Posterior cingulate gyrus (tissue), 11 donors: ENCODE measurements around the gene ELK1.
"Not testable (repeated sequence)": the region's sequence is repeated elsewhere in the genome, so short reads cannot be mapped to it uniquely, and the experiment has no call there.

Source experiments
- DNase-seq, 10 donors: peaks; one replicate each; pipeline versions ENCODE4 v3.0.0 to v3.0.0-alpha.2; 2020 to 2021; ENCODE audit warnings: mixed read lengths in 3 of 10
- intact Hi-C: fragments of 100-400 bp; cut with DNase I; formaldehyde crosslinking; loops from one replicate; pipeline ENCODE4 v1.15.1; 2023

The ELK1 gene

DNA sequence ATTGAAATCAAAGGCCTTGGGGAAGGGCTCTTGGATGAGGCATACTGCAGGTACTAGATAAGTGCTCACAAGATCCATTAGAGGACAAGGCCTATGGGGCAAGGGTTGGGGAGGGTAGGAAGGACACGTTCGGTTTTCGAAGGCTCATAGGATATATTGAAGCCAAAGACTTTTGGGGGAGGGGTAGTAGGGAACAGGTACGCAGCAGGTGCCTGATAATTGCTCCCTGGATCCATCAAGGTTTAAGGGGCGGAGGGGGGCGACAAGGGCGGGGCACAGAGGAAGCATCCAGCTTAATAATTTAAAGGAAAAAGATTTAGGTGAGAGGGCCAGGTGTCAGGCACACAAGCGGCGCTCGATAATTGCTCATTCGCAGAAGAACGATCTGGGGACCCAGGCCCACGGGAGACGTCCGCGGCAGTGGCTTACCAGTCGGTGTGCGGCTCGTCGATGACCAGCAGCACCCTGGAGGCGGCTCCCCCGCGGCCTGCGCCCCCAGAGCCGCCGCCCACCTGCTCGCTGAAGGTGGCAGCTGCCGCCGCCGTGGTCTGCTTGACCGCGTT lies 31.4 kb downstream of the ELK1 start:
- intact Hi-C loops: no loop called here
- DNase-seq: no peak

DNA sequence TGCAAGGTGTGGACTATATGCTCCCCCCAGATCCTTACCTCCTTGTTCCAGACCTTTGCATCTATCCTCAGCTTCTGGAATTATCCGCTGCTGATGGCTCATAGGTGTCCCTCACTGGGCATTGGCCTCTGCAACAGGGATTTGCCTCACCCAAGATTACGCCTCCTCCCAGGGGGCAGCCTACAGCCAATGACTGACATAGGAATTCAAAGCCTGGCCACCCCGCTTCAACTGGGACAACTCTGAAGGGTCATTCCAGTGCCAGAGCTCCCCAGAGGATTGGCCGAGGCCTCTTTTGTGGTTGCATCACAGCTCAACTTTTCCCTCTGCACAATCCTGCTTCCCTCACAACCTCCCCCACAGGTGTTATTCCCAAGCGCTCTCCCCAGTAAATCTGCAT lies 35.7 kb downstream of the ELK1 start:
- DNase-seq: no peak
- intact Hi-C loops: no loop called here

DNA sequence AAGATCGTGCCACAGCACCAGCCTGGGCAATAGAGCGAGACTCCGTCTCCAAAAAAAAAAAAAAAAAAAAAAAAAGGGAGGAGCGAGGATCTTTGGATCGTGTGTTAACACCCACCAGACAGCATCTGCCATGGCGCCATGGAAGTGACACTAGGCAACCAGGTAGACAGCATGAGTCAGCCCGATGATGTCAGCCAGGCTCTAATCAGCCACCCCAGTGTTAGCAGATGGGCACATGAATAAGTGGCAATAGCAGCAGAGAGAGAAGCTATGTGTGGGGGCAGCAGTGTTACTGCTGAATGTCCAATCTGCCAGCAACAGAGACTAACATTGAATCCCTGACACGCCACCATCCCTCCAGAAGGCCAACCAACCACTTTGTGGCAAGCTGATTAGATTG lies 37.3 kb downstream of the ELK1 start:
- DNase-seq: peak in 6 of 10 donors; percentile 29 to 88 (median 52)
- intact Hi-C loops: no loop called here

DNA sequence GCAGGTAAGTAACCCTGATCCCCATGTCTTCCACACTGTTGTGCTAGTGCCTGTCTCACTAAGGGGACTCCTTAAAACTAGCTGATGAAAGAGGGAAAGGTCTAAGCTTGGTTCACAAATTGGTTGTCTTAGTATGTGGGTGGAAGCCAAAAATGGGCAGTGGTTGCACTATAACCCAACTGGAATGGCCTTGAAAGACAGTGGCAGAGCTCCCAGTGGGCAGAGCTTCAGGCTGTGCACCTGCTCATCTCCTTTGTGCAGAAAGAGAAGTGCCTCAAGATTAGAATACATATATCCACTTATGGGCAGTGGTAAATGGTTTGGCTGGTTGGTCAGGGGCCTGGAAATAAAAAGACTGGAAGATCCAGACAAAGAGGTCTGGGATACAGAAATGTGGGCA lies 37.9 kb downstream of the ELK1 start:
- intact Hi-C loops: no loop called here
- DNase-seq: no peak

DNA sequence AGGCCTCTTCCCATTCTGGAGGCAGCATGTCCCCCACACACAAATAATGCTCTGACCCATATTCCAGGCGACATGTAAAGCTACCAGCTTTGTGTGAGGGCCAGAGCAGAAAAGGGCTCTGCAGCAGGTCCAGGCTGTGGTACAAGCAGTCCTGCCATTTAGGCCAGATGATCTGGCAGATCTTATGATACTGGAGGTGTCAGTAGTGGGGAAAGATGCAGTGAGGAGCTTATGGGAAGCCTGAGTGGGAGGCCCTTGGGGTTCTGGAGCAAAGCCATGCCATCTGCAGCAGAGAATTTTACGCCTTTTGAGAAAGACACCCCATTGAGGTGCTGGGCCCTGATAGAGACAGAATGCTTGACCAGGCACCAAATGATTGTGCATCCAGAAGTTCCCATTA lies 38.4 kb downstream of the ELK1 start:
- intact Hi-C loops: no loop called here
- DNase-seq: no peak

DNA sequence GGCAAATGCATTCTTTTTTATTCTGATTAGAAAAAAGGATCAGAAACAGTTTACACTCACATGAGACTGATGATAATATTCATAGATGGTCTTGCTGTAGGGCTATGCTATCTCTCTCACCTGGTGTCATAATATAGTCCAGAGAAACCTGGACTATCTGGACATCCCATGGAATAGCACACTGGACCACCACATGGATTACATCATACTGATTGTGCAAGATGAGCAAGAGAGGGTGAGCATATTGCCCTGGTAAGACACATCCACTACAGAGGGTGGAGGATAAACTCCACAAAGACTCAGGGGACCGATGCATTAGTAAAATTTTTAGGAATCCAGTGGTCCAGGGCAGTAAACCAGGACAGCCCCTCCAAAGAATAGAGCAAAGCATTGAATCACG lies 38.9 kb downstream of the ELK1 start:
- intact Hi-C loops: no loop called here
- DNase-seq: no peak

DNA sequence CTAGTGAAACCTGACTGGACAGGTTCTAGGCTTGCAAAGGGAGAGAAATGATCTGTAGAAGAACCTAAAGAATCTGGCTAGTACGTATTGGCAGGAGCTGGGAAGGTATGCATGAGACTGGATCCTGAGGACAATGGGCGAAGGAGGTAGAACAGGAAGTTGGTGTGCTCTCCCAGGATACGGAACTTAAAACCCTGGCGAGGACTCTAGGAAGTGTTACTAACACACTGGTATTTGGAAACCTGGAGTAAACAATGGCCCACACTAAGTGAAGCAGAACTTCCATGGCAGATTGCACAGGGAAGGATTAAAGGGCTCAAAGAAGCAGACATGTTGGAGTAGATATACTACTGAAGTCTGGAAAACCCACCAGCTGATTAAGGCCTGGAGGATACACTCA lies 39.9 kb downstream of the ELK1 start:
- intact Hi-C loops: no loop called here
- no peak for DNase-seq

DNA sequence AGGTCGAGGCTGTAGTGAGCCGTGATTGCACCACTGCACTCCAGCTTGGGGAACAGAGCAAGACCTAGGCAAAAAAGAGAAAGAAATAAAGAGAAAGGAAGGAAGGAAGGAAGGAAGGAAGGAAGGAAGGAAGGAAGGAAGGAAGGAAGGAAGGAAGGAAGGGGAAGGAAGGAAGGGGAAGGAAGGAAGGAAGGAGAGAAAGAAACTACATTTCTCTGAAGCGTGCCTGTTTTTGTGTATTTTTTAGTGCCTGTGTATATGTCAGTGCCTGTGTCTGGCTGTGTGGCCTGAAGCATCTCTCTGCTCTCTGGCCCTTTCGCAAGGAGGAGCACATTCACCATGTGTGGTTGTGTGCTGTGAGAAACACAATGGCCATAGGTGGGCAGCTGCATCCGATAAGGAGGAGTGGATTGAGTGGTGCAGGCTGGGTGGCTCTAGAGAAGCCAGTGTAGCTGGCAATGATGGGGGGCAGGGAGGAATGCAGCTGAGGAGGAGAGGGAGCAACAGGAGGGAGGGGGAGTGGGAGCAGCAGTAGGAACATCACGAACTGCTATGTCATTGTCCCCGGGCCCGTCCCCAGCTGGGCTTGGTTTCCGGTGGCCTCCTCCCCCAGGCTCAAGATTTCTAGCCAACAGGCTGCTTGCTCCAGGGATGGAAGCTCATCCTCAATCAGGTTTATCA lies 42.1 kb downstream of the ELK1 start:
- intact Hi-C loops: no loop called here
- peak in 6 of 10 donors; percentile 32 to 91 (median 54) for DNase-seq

DNA sequence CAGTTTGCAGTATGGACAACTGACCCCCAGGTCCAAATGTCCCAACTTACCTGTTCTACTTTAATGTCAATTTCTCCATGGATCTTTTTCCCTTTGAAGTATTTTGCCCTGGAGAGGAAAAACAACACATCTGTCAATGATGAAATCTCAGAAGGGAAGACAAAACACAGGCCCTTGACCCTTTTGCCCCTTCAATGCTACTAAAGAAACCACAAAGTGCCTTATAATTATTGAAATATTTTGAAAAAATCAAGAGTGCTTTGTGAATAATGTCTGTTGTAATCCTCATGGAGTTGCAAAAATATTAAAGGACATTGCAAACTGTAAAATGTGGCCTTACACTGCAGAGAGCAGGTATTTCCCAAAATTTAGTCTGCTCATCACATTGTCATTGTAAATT lies 43.3 kb downstream of the ELK1 start:
- intact Hi-C loops: no loop called here
- no peak for DNase-seq

DNA sequence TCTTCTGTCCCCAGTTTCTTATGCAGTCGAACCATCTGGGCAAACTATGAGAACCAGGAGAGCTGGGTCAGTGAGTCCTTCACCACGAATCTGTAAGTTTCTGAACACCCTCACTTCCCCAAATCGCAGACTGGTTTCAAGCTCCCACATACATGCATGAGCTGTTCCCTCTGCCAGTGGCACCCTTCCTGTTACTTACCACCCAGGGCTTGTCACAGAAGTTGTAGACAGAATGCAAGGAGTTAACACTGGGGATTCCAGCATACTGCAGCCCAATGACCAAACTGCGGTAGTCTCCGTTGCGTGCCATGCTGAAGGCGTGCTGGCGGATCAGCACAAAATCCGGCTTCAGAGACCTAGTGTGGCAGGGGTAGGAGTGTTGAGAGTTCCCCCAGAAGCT lies 45.3 kb downstream of the ELK1 start:
- intact Hi-C loops: no loop called here
- DNase-seq: no peak

DNA sequence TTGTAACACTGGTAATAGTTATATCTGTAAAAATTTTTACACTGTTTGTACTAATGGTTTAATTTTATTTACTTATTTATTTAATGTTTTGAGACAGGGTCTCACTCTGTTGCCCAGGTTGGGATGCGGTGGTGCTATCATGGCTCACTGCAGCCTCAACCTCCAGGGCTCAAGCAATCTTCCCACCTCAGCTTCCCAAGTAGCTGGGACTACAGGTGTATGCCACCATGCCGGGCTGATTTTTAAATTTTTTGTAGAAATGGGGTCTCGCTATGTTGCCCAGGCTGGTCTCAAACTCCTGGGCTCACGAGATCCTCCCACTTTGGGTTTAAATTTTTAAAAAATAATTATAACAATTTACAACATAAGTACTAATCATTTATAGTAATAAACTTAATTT lies 47.2 kb downstream of the ELK1 start:
- DNase-seq: peak in 1 of 10 donors; percentile 21
- intact Hi-C loops: not testable (repeated sequence)

DNA sequence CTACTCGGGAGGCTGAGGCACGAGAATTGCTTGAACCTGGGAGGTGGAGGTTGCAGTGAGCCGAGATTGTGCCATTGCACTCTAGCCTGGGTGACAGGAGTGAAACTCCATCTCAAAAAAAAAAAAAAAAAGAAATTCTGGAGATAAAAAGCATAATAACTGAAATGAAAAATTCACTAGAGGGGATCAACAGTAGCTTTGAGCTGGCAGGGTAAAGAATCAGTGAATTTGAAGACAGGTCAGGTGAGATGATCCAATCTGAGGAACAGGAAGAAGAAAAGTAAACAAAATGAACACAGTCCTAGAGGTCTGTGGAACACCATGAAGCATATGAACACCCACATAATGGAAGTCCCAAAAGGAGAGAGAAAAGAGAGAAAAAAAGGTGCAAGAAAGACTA lies 53.1 kb downstream of the ELK1 start:
- intact Hi-C loops: no loop called here
- no peak for DNase-seq

DNA sequence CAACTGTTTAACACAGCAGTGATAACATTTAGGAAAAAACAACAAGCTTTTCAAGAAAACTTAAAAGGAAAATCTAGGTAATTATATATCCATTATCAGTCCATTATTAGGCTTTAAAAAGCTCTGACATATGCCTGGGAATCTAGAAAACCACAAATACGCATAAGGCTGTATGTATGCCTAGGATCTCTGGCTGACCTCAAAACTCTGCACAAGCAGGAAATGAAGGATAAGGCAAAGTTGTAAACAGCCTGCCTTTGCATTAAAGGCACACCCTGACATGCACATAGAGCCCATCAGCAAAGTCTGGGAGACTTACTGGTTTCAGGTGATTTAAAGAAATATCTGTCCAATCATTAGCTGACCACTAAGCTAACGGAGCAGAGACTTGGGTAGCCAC lies 54.1 kb downstream of the ELK1 start:
- intact Hi-C loops: no loop called here
- DNase-seq: no peak

DNA sequence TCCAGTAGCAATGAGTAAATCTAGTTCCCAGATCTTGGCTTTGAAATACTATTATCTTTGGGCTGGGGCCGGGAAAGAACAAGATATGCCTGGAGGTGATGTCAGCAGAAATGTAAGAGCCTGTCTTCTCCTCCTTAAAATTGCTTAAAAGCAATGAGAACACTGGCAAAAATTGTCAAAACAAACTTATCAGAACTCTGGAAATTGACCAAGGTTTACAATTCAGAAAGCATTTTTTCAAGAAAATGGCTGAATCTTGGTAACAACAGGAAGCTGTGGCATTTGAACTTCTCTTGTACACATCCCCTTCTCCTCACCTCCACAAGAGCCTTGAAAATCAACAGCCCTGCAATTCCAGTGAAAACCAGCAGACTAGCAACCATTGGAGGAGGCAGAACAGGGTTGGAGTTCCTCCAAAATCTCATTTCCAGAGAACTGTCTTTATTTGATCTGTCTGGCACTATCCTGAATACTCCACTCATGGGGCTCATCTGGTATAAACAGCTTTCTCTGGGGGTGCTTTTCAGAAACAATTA lies 54.6 kb downstream of the ELK1 start:
- intact Hi-C loops: no loop called here
- DNase-seq: no peak

DNA sequence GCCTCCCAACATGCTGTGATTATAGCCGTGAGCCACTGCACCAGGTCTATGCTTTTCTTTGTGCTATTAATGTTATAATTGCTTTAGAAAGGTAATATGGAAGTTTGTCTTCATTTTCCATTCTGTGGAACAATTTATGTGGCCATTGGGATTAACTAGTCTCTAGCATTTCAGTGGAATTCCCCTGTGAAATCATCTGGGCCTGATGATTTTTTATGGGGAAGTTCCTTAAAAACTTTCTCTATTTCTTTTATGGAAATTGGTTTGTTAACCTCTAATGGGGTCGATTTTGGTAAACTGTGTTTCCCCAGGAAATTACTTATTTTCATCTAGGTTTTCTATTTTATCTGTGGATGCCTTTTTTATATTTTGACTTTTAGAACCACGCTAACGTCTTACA lies 56.8 kb downstream of the ELK1 start:
- intact Hi-C loops: no loop called here
- DNase-seq: no peak

DNA sequence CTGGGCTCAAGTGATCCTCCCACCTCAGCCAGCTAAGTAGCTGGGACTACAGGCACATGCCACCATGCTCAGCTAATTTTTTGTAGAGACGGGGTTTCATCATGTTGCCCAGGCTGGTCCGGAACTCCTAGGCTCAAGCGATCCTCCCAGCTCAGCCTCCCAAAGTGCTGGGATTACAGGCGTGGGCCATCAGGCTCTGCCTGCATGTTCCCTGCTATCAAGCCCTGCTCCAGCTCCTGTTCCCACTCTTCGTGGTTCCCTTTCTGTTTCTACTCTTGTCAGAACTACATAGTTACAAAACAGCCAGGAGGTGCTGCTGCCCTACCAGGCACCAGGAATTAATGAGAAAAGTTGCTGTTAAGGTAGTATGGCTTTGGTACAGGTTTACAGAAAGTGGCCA lies 59.4 kb downstream of the ELK1 start:
- no peak for DNase-seq
- intact Hi-C loops: no loop called here

DNA sequence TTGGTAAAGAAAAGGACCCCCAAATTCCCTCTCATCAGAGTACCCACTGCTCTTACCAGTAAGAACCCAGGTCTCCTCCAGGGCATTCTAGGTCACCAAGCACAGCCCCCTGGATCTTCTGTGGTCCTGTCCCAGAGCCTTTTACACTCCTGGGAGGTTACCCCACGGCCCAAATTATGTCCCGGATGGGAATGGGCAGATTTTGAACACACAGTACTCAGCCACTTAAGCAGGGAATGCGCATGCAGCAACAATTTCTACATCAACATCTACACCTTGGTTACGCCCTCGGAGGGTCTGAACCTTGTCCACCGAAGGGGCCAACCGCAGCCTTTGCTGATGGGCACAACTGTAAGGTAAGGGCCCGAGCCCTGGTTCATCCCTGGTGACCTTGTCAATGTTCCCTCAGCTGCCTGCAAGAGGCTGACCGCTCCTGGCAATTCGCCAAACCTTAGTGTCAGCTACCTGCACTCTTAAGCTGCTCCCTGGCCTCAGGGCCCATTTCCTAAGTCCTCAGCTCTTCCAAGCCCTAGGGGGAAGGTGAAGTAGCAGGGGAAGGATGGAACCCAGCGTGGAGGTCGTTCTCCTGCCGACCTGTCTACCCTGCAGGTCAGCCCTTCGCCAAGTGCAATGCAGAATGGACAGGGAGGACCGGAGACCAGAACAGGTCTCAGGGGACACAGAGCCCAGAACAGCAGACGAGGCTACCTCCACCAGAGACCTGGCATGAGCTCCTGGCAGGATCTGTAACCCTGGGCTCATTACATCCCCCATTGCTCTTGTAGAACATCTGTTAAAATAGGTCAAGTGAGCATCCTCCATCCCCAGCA lies 62.2 kb downstream of the ELK1 start:
- no peak for DNase-seq
- intact Hi-C loops: no loop called here

DNA sequence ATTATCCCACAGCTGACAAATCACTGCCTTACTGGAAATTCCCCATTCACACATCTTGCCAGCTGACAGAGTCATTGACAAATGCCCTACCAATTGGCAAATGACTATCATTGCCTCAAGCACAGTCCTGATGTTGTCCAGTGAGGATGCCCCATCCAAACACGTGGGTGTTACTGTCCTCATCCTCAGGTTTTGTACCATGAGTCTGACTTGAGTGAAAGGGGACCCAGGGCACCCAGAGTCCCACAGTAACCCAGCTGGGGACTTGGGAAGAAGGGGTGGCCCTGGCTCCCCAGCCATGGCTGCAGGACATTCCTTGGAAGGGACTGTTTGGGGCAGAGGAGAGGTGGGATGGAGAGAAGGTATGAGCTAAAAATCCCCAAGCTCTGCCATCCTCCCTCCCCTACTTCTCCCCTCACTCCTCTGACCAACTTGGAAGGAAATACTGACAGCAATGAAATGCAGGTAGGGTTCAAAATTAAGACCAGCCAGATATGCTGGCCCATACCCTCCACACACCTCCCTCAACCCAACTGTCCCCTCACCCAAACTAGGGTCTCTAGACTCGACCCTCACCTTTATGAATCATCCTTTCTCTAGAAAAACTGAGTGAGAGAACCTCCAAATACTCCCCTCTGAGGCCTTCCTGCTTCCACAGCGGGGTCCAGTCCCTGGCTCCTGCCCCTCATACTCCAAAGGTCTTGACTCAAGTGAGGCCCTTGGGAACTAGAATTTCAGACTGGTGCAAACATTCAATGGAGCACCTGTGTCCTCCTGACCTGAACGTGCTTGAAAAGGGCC lies 63.1 kb downstream of the ELK1 start:
- DNase-seq: no peak
- intact Hi-C loops: no loop called here

DNA sequence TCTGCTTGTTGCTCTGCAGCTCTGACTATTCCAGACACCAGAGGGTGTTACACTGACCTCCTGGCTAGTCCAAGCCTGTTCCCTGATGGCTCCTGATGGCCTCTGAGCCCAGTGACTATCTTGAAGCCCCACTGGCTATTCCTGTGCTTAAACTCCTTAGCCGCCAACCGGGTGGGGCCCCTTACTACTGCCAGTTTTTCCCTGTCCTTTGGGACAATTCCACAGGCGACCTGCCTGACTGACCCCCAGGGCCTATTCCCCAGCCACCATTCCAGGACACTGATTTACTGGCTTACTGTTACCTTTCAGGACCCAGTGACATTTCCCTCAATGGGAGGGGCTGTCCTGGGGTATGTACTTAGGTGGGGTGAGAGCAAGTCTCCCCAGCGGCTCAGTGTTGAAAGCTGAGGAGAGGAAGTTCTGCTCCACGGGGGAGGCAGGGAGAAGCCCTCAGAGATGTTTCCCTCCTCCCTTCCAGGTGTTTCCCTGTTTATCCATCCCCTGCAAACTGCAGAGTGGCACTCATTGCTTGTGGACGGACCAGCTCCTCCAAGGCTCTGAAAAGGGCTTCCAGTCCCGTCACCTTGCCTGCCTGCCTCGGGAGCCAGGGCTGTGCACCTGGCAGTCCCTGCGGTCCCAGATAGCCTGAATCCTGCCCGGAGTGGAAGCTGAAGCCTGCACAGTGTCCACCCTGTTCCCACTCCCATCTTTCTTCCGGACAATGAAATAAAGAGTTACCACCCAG lies 64.1 kb downstream of the ELK1 start:
- intact Hi-C loops: no loop called here
- no peak for DNase-seq
